ENCODE results near the gene INO80C. TPM values are rescaled to one million over a fixed set of nuclear protein-coding genes. Genes with fewer than 3 reads are reported as not detected.

Gene INO80C
- total RNA-seq, 5 donors from 2014 or later (not counting 1 experiment from before 2014, with no cell fraction given) = 19.3 to 29.5 (median 23.1) TPM

GRCh38 chr18:35442701-35443100 is 55.1 kb downstream of the INO80C start:
- Mint-ChIP-seq H3K27me3 (peaks cover 9 to 12% of the 10 kb centered on the region in 2 donors), H3K4me1 (no peaks in the 10 kb centered on the region), H3K27ac (no peak overlapping the region), H3K36me3 (no peaks in the 10 kb centered on the region), H3K4me3 (no peak overlapping the region), H3K9me3 (no peaks in the 10 kb centered on the region)
- 81% methylated on average over 3 of the region's 5 CpGs for WGBS (ENCODE audit: insufficient coverage)
- DNase-seq (no peak), ATAC-seq (replicated peaks in 1 of 4) (no peak)
- H3K27ac ChIP-seq (ENCODE audit: low read length) = no peak overlapping the region
- ChIA-PET POLR2A (no interaction called here), CTCF (interaction anchor here in 1 of 2 donors (0.6 kb wide), 1 partner anchor 139 kb away, joined by 3 read pairs; no protein-coding TSS in a partner anchor)
- no peaks in the 10 kb centered on the region for H3K36me3 ChIP-seq (ENCODE audit: control insufficient read depth in 2 of 2, extremely low read depth in 1 of 2, insufficient read depth in 1 of 2, low read length in 1 of 2)
- no peak overlapping the region for H3K4me3 ChIP-seq (ENCODE audit: control insufficient read depth in 1 of 2, extremely low read depth in 1 of 2, low read length in 1 of 2)
- no peaks in the 10 kb centered on the region for H3K4me1 ChIP-seq (ENCODE audit: control insufficient read depth in 1 of 2, extremely low read depth in 1 of 2, insufficient read depth in 2 of 2, low read length in 2 of 2)
- peaks cover 0 to 9% of the 10 kb centered on the region in 2 experiments for H3K27me3 ChIP-seq (replicated peaks in 1 of 2; ENCODE audit: control insufficient read depth in 2 of 2, extremely low read depth in 1 of 2, insufficient read depth in 2 of 2, low read length in 1 of 2)
- no peaks in the 10 kb centered on the region for H3K9me3 ChIP-seq

GRCh38 chr18:35441857-35442595 is 55.7 kb downstream of the INO80C start:
- Histone ChIP-seq H3K27me3 (replicated peaks in 1 of 2; ENCODE audit: control insufficient read depth in 2 of 2, extremely low read depth in 1 of 2, insufficient read depth in 2 of 2, low read length in 1 of 2) (peaks cover 0 to 9% of the 10 kb centered on the region in 2 experiments), H3K27ac (ENCODE audit: low read length) (no peak overlapping the region), H3K36me3 (ENCODE audit: control insufficient read depth in 2 of 2, extremely low read depth in 1 of 2, insufficient read depth in 1 of 2, low read length in 1 of 2) (no peaks in the 10 kb centered on the region), H3K4me3 (ENCODE audit: control insufficient read depth in 1 of 2, extremely low read depth in 1 of 2, low read length in 1 of 2) (no peak overlapping the region), H3K9me3 (no peaks in the 10 kb centered on the region), H3K4me1 (ENCODE audit: control insufficient read depth in 1 of 2, extremely low read depth in 1 of 2, insufficient read depth in 2 of 2, low read length in 2 of 2) (no peaks in the 10 kb centered on the region)
- DNase-seq = no peak
- CTCF ChIA-PET = interaction anchor here in 1 of 2 donors (0.6 kb wide), 1 partner anchor 138 kb away, joined by 3 read pairs; no protein-coding TSS in a partner anchor
- H3K9me3 Mint-ChIP-seq = no peaks in the 10 kb centered on the region
- WGBS (ENCODE audit: insufficient coverage) = 88% methylated on average over 8 of the region's 9 CpGs
- no peak overlapping the region for H3K27ac Mint-ChIP-seq
- no peak for ATAC-seq (replicated peaks in 1 of 4)
- peaks cover 9 to 12% of the 10 kb centered on the region in 2 donors for H3K27me3 Mint-ChIP-seq
- POLR2A ChIA-PET = no interaction called here
- no peak overlapping the region for H3K4me3 Mint-ChIP-seq
- H3K36me3 Mint-ChIP-seq = no peaks in the 10 kb centered on the region
- H3K4me1 Mint-ChIP-seq = no peaks in the 10 kb centered on the region

- H3K27me3 Mint-ChIP-seq = peaks cover 9 to 12% of the 10 kb centered on the region in 2 donors
- Histone ChIP-seq H3K4me3 (ENCODE audit: control insufficient read depth in 1 of 2, extremely low read depth in 1 of 2, low read length in 1 of 2) (no peak overlapping the region), H3K9me3 (no peaks in the 10 kb centered on the region), H3K27me3 (replicated peaks in 1 of 2; ENCODE audit: control insufficient read depth in 2 of 2, extremely low read depth in 1 of 2, insufficient read depth in 2 of 2, low read length in 1 of 2) (peaks cover 0 to 5% of the 10 kb centered on the region in 2 experiments), H3K27ac (ENCODE audit: low read length) (no peak overlapping the region), H3K36me3 (ENCODE audit: control insufficient read depth in 2 of 2, extremely low read depth in 1 of 2, insufficient read depth in 1 of 2, low read length in 1 of 2) (no peaks in the 10 kb centered on the region), H3K4me1 (ENCODE audit: control insufficient read depth in 1 of 2, extremely low read depth in 1 of 2, insufficient read depth in 2 of 2, low read length in 2 of 2) (no peaks in the 10 kb centered on the region)
- H3K9me3 Mint-ChIP-seq = peaks cover 6 to 14% (median 7%) of the 10 kb centered on the region in 3 donors
- DNase-seq (no peak), ATAC-seq (replicated peaks in 1 of 4) (no peak)
- no peak overlapping the region for H3K27ac Mint-ChIP-seq
- WGBS (ENCODE audit: insufficient coverage) = no CpG with 5 or more reads among the region's 1 CpG
- ChIA-PET CTCF (no interaction called here), POLR2A (no interaction called here)
- H3K4me3 Mint-ChIP-seq = no peak overlapping the region
- no peaks in the 10 kb centered on the region for H3K4me1 Mint-ChIP-seq
- H3K36me3 Mint-ChIP-seq = no peaks in the 10 kb centered on the region
Measured at GRCh38 chr18:35438480-35439234, 59.1 kb downstream of the INO80C start.

- peaks cover 9 to 10% of the 10 kb centered on the region in 2 donors for H3K27me3 Mint-ChIP-seq
- DNase-seq = no peak
- no peaks in the 10 kb centered on the region for H3K4me1 Mint-ChIP-seq
- H3K27ac Mint-ChIP-seq = no peak overlapping the region
- WGBS (ENCODE audit: insufficient coverage) = no CpG with 5 or more reads among the region's 2 CpGs
- ATAC-seq (replicated peaks in 1 of 4) = no peak
- Histone ChIP-seq H3K27ac (ENCODE audit: low read length) (no peak overlapping the region), H3K9me3 (no peaks in the 10 kb centered on the region), H3K36me3 (ENCODE audit: control insufficient read depth in 2 of 2, extremely low read depth in 1 of 2, insufficient read depth in 1 of 2, low read length in 1 of 2) (no peaks in the 10 kb centered on the region), H3K4me3 (ENCODE audit: control insufficient read depth in 1 of 2, extremely low read depth in 1 of 2, low read length in 1 of 2) (no peak overlapping the region), H3K27me3 (replicated peaks in 1 of 2; ENCODE audit: control insufficient read depth in 2 of 2, extremely low read depth in 1 of 2, insufficient read depth in 2 of 2, low read length in 1 of 2) (peaks cover 0 to 5% of the 10 kb centered on the region in 2 experiments), H3K4me1 (ENCODE audit: control insufficient read depth in 1 of 2, extremely low read depth in 1 of 2, insufficient read depth in 2 of 2, low read length in 2 of 2) (no peaks in the 10 kb centered on the region)
- CTCF ChIA-PET = interaction anchor here in 1 of 2 donors (0.6 kb wide), 1 partner anchor 132 kb away, joined by 3 read pairs; no protein-coding TSS in a partner anchor
- peaks cover 6 to 14% (median 7%) of the 10 kb centered on the region in 3 donors for H3K9me3 Mint-ChIP-seq
- no peaks in the 10 kb centered on the region for H3K36me3 Mint-ChIP-seq
- POLR2A ChIA-PET = no interaction called here
- H3K4me3 Mint-ChIP-seq = no peak overlapping the region
Measured at GRCh38 chr18:35437836-35438235, 59.9 kb downstream of the INO80C start.

- Histone ChIP-seq H3K4me3 (ENCODE audit: control insufficient read depth in 1 of 2, extremely low read depth in 1 of 2, low read length in 1 of 2) (no peak overlapping the region), H3K4me1 (ENCODE audit: control insufficient read depth in 1 of 2, extremely low read depth in 1 of 2, insufficient read depth in 2 of 2, low read length in 2 of 2) (no peaks in the 10 kb centered on the region), H3K27me3 (replicated peaks in 1 of 2; ENCODE audit: control insufficient read depth in 2 of 2, extremely low read depth in 1 of 2, insufficient read depth in 2 of 2, low read length in 1 of 2) (peaks cover 0 to 3% of the 10 kb centered on the region in 2 experiments), H3K36me3 (ENCODE audit: control insufficient read depth in 2 of 2, extremely low read depth in 1 of 2, insufficient read depth in 1 of 2, low read length in 1 of 2) (no peaks in the 10 kb centered on the region), H3K27ac (ENCODE audit: low read length) (no peak overlapping the region), H3K9me3 (no peaks in the 10 kb centered on the region)
- Mint-ChIP-seq H3K36me3 (no peaks in the 10 kb centered on the region), H3K27ac (no peak overlapping the region), H3K9me3 (peaks cover 6 to 14% (median 7%) of the 10 kb centered on the region in 3 donors), H3K4me1 (no peaks in the 10 kb centered on the region), H3K27me3 (peaks cover 3 to 5% of the 10 kb centered on the region in 2 donors), H3K4me3 (no peak overlapping the region)
- no peak for DNase-seq
- ChIA-PET POLR2A (no interaction called here), CTCF (no interaction called here)
- no peak for ATAC-seq (replicated peaks in 1 of 4)
- 65% methylated on average over 2 of the region's 3 CpGs for WGBS (ENCODE audit: insufficient coverage)
Measured at GRCh38 chr18:35436076-35436649, 61.6 kb downstream of the INO80C start.

- no CpG with 5 or more reads among the region's 3 CpGs for WGBS (ENCODE audit: insufficient coverage)
Measured at GRCh38 chr18:35435401-35435800, 62.4 kb downstream of the INO80C start.

More at GRCh38 chr18:35435401-35435800, 62.4 kb downstream of the INO80C start:
- no peaks in the 10 kb centered on the region for H3K36me3 Mint-ChIP-seq
- Histone ChIP-seq H3K4me1 (ENCODE audit: control insufficient read depth in 1 of 2, extremely low read depth in 1 of 2, insufficient read depth in 2 of 2, low read length in 2 of 2) (no peaks in the 10 kb centered on the region), H3K4me3 (ENCODE audit: control insufficient read depth in 1 of 2, extremely low read depth in 1 of 2, low read length in 1 of 2) (no peak overlapping the region), H3K27me3 (replicated peaks in 1 of 2; ENCODE audit: control insufficient read depth in 2 of 2, extremely low read depth in 1 of 2, insufficient read depth in 2 of 2, low read length in 1 of 2) (peaks cover 0 to 3% of the 10 kb centered on the region in 2 experiments), H3K27ac (ENCODE audit: low read length) (no peak overlapping the region), H3K36me3 (ENCODE audit: control insufficient read depth in 2 of 2, extremely low read depth in 1 of 2, insufficient read depth in 1 of 2, low read length in 1 of 2) (no peaks in the 10 kb centered on the region), H3K9me3 (no peaks in the 10 kb centered on the region)
- no peak overlapping the region for H3K27ac Mint-ChIP-seq
- no peak for DNase-seq
- ATAC-seq (replicated peaks in 1 of 4) = no peak
- H3K4me1 Mint-ChIP-seq = no peaks in the 10 kb centered on the region
- H3K27me3 Mint-ChIP-seq = peaks cover 3 to 5% of the 10 kb centered on the region in 2 donors
- ChIA-PET CTCF (no interaction called here), POLR2A (no interaction called here)
- no peak overlapping the region for H3K4me3 Mint-ChIP-seq
- H3K9me3 Mint-ChIP-seq = peaks cover 6 to 14% (median 7%) of the 10 kb centered on the region in 3 donors

Measured in T-cell (primary cell).